Lower leg skin (tissue), 4 donors: ENCODE data around the gene SEL1L3. TPM values are rescaled to one million over a fixed set of nuclear protein-coding genes. Genes with fewer than 3 reads are reported as not detected.

Source experiments
- DNase-seq, 2 donors: peaks; one replicate each; pipeline ENCODE4 v3.0.0-alpha.2; 2019; ENCODE audit warnings: low spot score in 2 of 2
- H3K4me3 ChIP-seq: fragments of 200-600 bp; sonication (generic); 2 replicates; pipeline ENCODE4 v1.5.1; 2017; ENCODE audit warnings: mild to moderate bottlenecking, low read depth; ENCODE audit not compliant: poor library complexity, severe bottlenecking
- CTCF ChIP-seq, 3 donors: fragments of 450-650 bp; IDR thresholded peaks; one replicate each; pipeline ENCODE4 v1.5.1; 2016; ENCODE audit warnings: antibody characterized with exemption in 3 of 3, mild to moderate bottlenecking in 3 of 3, moderate library complexity in 2 of 3
- POLR2A ChIP-seq, 2 donors: fragments of 450-650 bp; IDR thresholded peaks; one replicate each; pipeline ENCODE4 v1.6.1; 2016 to 2017; ENCODE audit warnings: antibody characterized with exemption in 2 of 2, mild to moderate bottlenecking in 1 of 2, moderate library complexity in 1 of 2
- WGBS, 2 donors: methylation state at CpG; one replicate each; pipeline ENCODE4 v1.1.5; 2018; 5-methylcytosine and 5-hydroxymethylcytosine counted together
- intact Hi-C: fragments of 100-400 bp; cut with DNase I; formaldehyde crosslinking; loops from one replicate; pipeline ENCODE4 v1.15.0; 2023; ENCODE audit warnings: low total_unique reads
- total RNA-seq, 4 donors: library from RNA; depleted of rRNA; stranded (reverse); fragments of >200 nt; gene quantifications; one replicate each; pipeline ENCODE4 v1.1.0, GENCODE V29; 2016

Gene SEL1L3
- total RNA-seq, 4 donors from 2014 or later, result 5.2 to 20.1 (median 5.9) TPM

GRCh38 chr4:25843340-25844097, 19.3 kb downstream of the SEL1L3 start:
- TF ChIP-seq CTCF (IDR thresholded peaks at IDR 0.05) (no peak), POLR2A (IDR thresholded peaks at IDR 0.05) (no peak)
- WGBS, 2 donors, result 77 to 78% methylated on average over 22 of the region's 22 CpGs
- intact Hi-C loops, result no loop called here
- no peak for DNase-seq
- H3K4me3 ChIP-seq, result no peak overlapping the region

DNA sequence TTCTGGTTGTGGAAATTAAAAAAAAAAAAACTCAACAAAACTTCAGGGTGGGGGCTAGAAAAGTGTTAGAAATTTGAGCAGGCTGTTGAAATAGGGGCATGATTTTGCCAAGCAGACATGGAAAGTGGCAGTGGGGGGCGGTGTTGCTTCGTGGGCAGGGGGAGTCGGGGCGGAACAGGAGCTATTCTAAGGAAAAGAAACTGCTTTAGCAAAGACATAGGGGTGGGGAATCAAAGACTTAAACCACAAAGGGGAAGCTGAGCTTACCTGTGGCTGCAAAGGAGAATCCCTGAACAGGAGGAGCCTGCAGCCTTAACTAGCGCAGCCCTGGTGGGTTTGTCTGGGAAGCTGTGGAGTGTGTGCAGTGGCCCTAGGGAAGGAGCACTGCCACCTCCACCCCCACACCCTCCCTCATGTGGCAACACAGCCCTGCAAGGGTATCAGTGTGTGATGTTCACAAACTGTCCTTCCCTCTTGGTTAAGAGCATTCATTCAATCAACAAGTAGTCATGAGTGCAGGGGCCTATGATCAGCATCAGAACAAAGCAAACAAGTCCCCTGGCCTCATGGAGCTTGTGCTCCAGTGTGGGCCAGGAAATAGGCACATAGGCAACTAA, 20.5 kb downstream of the SEL1L3 start:
- intact Hi-C loops, result no loop called here
- no peak overlapping the region for H3K4me3 ChIP-seq
- DNase-seq, result no peak
- WGBS, 2 donors, result 80 to 81% methylated on average over 5 of the region's 5 CpGs
- TF ChIP-seq POLR2A (IDR thresholded peaks at IDR 0.05) (no peak), CTCF (IDR thresholded peaks at IDR 0.05) (no peak)

DNA sequence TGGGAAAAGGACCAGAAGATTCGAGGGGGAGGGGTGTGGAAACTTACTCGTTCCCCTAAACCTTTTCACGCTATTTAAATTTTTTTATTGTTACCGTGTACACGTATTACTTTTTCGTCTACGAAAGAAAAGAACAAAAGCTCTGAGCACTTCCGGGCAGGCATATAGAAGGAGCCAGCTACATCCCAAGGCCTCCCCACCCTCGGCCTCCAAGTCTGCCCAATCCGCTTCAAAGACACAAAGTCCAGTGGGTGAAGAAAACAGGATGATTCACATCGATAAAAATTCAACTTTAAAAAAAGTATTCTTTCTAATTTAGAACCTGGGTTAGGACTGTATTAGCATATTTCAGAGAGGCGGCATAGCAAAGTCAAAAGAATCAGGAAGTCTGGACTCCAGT, 23.1 kb downstream of the SEL1L3 start:
- 91 to 92% methylated on average over 12 of the region's 12 CpGs for WGBS, 2 donors
- DNase-seq, result no peak
- intact Hi-C loops, result no loop called here
- H3K4me3 ChIP-seq, result no peak overlapping the region
- TF ChIP-seq CTCF (IDR thresholded peaks at IDR 0.05) (no peak), POLR2A (IDR thresholded peaks at IDR 0.05) (no peak)

DNA sequence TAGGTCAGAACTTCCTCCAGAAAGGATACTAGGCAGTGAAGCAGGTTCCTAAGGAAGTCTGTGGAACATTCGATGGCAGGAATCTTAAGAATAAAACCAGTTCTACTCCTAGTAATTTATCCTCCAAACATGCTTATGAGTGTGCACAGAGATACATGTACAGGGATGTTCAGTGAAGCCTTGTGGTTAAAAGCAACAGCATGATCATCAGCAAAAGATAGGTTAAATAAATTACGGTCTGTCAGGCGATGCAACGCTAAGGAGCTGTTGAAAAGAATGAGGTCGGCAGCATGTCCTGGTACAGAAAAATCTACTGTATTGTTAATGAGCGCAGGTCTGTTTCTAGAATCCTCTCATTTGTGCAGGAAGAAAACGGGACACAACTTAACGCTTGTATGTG, 23.6 kb downstream of the SEL1L3 start:
- DNase-seq, result no peak
- intact Hi-C loops, result no loop called here
- WGBS, 2 donors, result 85% methylated on average over 8 of the region's 8 CpGs
- H3K4me3 ChIP-seq, result no peak overlapping the region
- no peak for TF ChIP-seq POLR2A (IDR thresholded peaks at IDR 0.05)
- TF ChIP-seq CTCF (IDR thresholded peaks at IDR 0.05), result no peak

GRCh38 chr4:25838526-25838925, 24.3 kb downstream of the SEL1L3 start:
- WGBS, 2 donors, result 82% methylated on average over 8 of the region's 8 CpGs
- no peak for DNase-seq
- TF ChIP-seq CTCF (IDR thresholded peaks at IDR 0.05) (no peak), POLR2A (IDR thresholded peaks at IDR 0.05) (no peak)
- intact Hi-C loops, result no loop called here
- no peak overlapping the region for H3K4me3 ChIP-seq
